PC-3 (cell line): ENCODE results near the gene ZNF165. TPM values are rescaled to one million over a fixed set of nuclear protein-coding genes. Genes with fewer than 3 reads are reported as not detected.
"Not testable (repeated sequence)": the region's sequence is repeated elsewhere in the genome, so short reads cannot be mapped to it uniquely, and the experiment has no call there.

Source experiments
- ATAC-seq: fragments of 200-7000 bp; cut with Tn5 transposase; 2 replicates; pipeline ENCODE4 v1.9.1; 2020; ENCODE audit warnings: mild to moderate bottlenecking, moderate library complexity
- BruUV-seq: library from RNA; stranded (reverse); fragments of 400-500 nt; replicated peaks from 2 replicates; lab custom pipeline; 2021; lab: Mats Ljungman, UMichigan
- CTCF ChIA-PET: fragments of 300-600 bp; sonication (Branson Sonifier 250); formaldehyde crosslinking; loops from one replicate; lab custom pipeline; 2022; ENCODE audit warnings: antibody characterized with exemption; lab: Charles Lee
- POLR2A ChIA-PET: fragments of 300-600 bp; sonication (Branson Sonifier 250); formaldehyde crosslinking; loops from one replicate; lab custom pipeline; 2022; ENCODE audit warnings: antibody characterized with exemption; ENCODE audit not compliant: unreplicated experiment; lab: Charles Lee
- DNase-seq: peaks from one replicate; pipeline ENCODE4 v3.0.0-alpha.2; 2015
- H2AFZ ChIP-seq: fragments of 300-600 bp; sonication (generic); 2 replicates; pipeline ENCODE4 v1.6.0; 2016; ENCODE audit warnings: antibody characterized with exemption, low read length
- H3F3A ChIP-seq: fragments of 300-600 bp; sonication (generic); one replicate; pipeline ENCODE4 v1.6.0; 2017; ENCODE audit warnings: antibody characterized with exemption, low read length, control low read depth, mild to moderate bottlenecking; ENCODE audit not compliant: unreplicated experiment
- H3K27ac ChIP-seq: fragments of 300-600 bp; sonication (generic); 2 replicates; pipeline ENCODE4 v1.5.1; 2016; ENCODE audit warnings: mild to moderate bottlenecking, low read length
- H3K27me3 ChIP-seq: fragments of 300-600 bp; sonication (generic); 2 replicates; pipeline ENCODE4 v1.6.1; 2016; ENCODE audit warnings: low read length, mixed read lengths
- H3K36me3 ChIP-seq: fragments of 300-600 bp; sonication (generic); 2 replicates; pipeline ENCODE4 v1.6.1; 2016; ENCODE audit warnings: low read depth, mixed run types, low read length, mixed read lengths
- H3K4me1 ChIP-seq: fragments of 300-600 bp; sonication (generic); 2 replicates; pipeline ENCODE4 v1.5.1; 2016; ENCODE audit warnings: low read length; ENCODE audit not compliant: insufficient read depth
- H3K4me2 ChIP-seq: fragments of 300-600 bp; sonication (generic); 2 replicates; pipeline ENCODE4 v1.6.0; 2016; ENCODE audit warnings: low read length
- H3K4me3 ChIP-seq: fragments of 300-600 bp; sonication (generic); 2 replicates; pipeline ENCODE4 v1.5.1; 2016; ENCODE audit warnings: mild to moderate bottlenecking, low read length, mixed read lengths
- H3K79me2 ChIP-seq: fragments of 300-600 bp; sonication (generic); 2 replicates; pipeline ENCODE4 v1.6.1; 2017; ENCODE audit warnings: low read length, mixed read lengths
- H3K9ac ChIP-seq: fragments of 300-600 bp; sonication (generic); 2 replicates; pipeline ENCODE4 v1.6.0; 2016; ENCODE audit warnings: mild to moderate bottlenecking, low read length
- H3K9me2 ChIP-seq: fragments of 300-600 bp; sonication (generic); replicated peaks from 2 replicates; pipeline ENCODE4 v1.6.1; 2016; ENCODE audit warnings: mixed run types, low read length, mixed read lengths
- H3K9me3 ChIP-seq: fragments of 300-600 bp; sonication (generic); 2 replicates; pipeline ENCODE4 v1.6.1; 2016; ENCODE audit warnings: low read length, mixed read lengths
- H4K20me1 ChIP-seq: fragments of 300-600 bp; sonication (generic); 2 replicates; pipeline ENCODE4 v1.6.1; 2016; ENCODE audit warnings: low read length, mixed read lengths
- CTCF ChIP-seq: fragments of 300-600 bp; sonication (generic); conservative IDR thresholded peaks from 2 replicates; pipeline ENCODE4 v1.5.1; 2017; ENCODE audit warnings: antibody characterized with exemption, low read depth, mild to moderate bottlenecking, low read length
- EZH2 ChIP-seq: fragments of 300-600 bp; sonication (generic); IDR thresholded peaks from one replicate; pipeline ENCODE4 v1.6.1; 2017; ENCODE audit warnings: antibody characterized with exemption, mild to moderate bottlenecking, low read length; ENCODE audit not compliant: unreplicated experiment
- EZH2phosphoT487 ChIP-seq: fragments of 300-600 bp; sonication (generic); IDR thresholded peaks from 2 replicates; pipeline ENCODE4 v1.6.1; 2018; ENCODE audit warnings: mild to moderate bottlenecking, antibody characterized with exemption, low read length, borderline replicate concordance
- intact Hi-C: fragments of 100-400 bp; cut with micrococcal nuclease; formaldehyde crosslinking; loops from 2 replicates; pipeline ENCODE4 v1.9.0; 2023
- total RNA-seq: library from RNA; depleted of rRNA; stranded (reverse); fragments of >200 nt; gene quantifications from 2 replicates; pipeline ENCODE4 v1.2.3, GENCODE V29; 2014

Gene ZNF165
- total RNA-seq, 1 experiment from 2014 or later, result 12.1 TPM

DNA sequence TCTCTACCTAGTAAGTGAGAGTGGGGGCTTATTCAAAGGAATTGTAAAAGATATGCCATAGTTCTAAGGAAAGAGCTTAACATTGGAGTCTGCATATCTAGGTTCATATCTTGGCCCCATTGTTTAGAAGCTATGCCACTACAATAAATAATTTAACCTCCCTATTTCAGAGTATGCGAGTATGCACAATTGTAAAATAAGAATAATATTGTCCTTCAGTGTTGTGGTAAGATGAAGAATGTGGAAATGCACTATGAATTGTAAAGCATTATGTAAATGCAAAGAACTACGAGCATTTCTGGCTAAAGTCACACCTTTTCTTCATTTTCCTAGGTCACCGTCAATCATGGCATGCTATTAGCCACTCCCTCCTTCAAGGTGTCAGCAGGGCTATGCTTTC, 16.1 kb upstream of the ZNF165 start:
- no peak for ATAC-seq
- intact Hi-C loops, result no loop called here
- H4K20me1 ChIP-seq, result no peaks in the 10 kb centered on the region
- DNase-seq, result no peak
- no peak overlapping the region for H3K27ac ChIP-seq
- BruUV-seq, result no TSS peak
- no peaks in the 10 kb centered on the region for H3K79me2 ChIP-seq
- no peak overlapping the region for H3K4me2 ChIP-seq
- no peaks in the 10 kb centered on the region for H3K36me3 ChIP-seq
- no peaks in the 10 kb centered on the region for H3K4me1 ChIP-seq
- no peaks in the 10 kb centered on the region for H3F3A ChIP-seq
- POLR2A ChIA-PET, result no interaction called here
- H2AFZ ChIP-seq, result no peak overlapping the region
- H3K9me3 ChIP-seq, result no peaks in the 10 kb centered on the region
- no peak overlapping the region for H3K9ac ChIP-seq
- peaks cover 35% of the 10 kb centered on the region for H3K27me3 ChIP-seq
- CTCF ChIA-PET, result no interaction called here
- H3K4me3 ChIP-seq, result no peak overlapping the region
- no peaks in the 10 kb centered on the region for H3K9me2 ChIP-seq
- no peak for TF ChIP-seq EZH2phosphoT487
- TF ChIP-seq EZH2, result no peak
- no peak for TF ChIP-seq CTCF

GRCh38 chr6:28068067-28068466, 12.3 kb upstream of the ZNF165 start:
- Histone ChIP-seq H3K27ac (no peak overlapping the region), H2AFZ (no peak overlapping the region), H3K9me3 (no peaks in the 10 kb centered on the region), H3K4me3 (no peak overlapping the region), H3K36me3 (no peaks in the 10 kb centered on the region), H4K20me1 (no peaks in the 10 kb centered on the region), H3K9ac (no peak overlapping the region), H3F3A (no peaks in the 10 kb centered on the region), H3K79me2 (no peaks in the 10 kb centered on the region), H3K9me2 (no peaks in the 10 kb centered on the region), H3K4me1 (no peaks in the 10 kb centered on the region), H3K27me3 (peaks cover 22% of the 10 kb centered on the region), H3K4me2 (no peak overlapping the region)
- TF ChIP-seq CTCF (no peak), EZH2 (no peak), EZH2phosphoT487 (no peak)
- DNase-seq, result no peak
- no TSS peak for BruUV-seq
- intact Hi-C loops, result no loop called here
- CTCF ChIA-PET, result no interaction called here
- no peak for ATAC-seq
- POLR2A ChIA-PET, result no interaction called here

DNA sequence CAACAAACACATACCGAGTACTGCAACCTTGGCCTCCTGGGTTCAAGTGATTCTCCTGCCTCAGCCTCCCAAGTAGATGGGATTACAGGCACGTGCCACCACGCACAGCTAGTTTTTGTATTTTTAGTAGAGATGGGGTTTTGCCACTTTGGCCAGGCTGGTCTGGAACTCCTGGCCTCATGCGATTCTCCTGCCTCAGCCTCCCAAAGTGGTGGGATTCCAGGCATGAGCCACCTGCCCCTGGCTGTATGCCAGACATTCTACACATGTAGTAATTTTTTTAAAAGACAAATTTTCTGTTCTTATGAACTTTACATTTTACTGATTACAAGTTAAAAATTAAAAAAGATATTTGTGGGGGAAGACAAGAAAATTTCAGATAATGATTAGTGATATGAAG, 9.4 kb upstream of the ZNF165 start:
- intact Hi-C loops, H3K79me2 ChIP-seq: not testable (repeated sequence)
- POLR2A ChIA-PET, result interaction anchor here (0.6 kb wide), 1 partner anchor 87 kb away, joined by 4 read pairs; no protein-coding TSS in a partner anchor

More for the DNA sequence above, 9.4 kb upstream of the ZNF165 start:
- H3K36me3 ChIP-seq, BruUV-seq, H3F3A ChIP-seq, H2AFZ ChIP-seq, H3K4me2 ChIP-seq, DNase-seq, ATAC-seq, H3K4me3 ChIP-seq, H3K9me2 ChIP-seq, H3K4me1 ChIP-seq, H3K27me3 ChIP-seq, H3K27ac ChIP-seq, CTCF ChIA-PET, H4K20me1 ChIP-seq, H3K9ac ChIP-seq, H3K9me3 ChIP-seq: not testable (repeated sequence)
